HG03378 (cell line): ENCODE data around the gene TBL3.
A peak's percentile ranks its signal among the peaks of the same experiment; 100 is the strongest.

ENCODE experiments used
- ATAC-seq: cut with Tn5 transposase; IDR thresholded peaks from one replicate; pipeline ENCODE4 v1.9.1; 2021; ENCODE audit warnings: mild to moderate bottlenecking, moderate library complexity; ENCODE audit not compliant: unreplicated experiment

Gene TBL3

DNA sequence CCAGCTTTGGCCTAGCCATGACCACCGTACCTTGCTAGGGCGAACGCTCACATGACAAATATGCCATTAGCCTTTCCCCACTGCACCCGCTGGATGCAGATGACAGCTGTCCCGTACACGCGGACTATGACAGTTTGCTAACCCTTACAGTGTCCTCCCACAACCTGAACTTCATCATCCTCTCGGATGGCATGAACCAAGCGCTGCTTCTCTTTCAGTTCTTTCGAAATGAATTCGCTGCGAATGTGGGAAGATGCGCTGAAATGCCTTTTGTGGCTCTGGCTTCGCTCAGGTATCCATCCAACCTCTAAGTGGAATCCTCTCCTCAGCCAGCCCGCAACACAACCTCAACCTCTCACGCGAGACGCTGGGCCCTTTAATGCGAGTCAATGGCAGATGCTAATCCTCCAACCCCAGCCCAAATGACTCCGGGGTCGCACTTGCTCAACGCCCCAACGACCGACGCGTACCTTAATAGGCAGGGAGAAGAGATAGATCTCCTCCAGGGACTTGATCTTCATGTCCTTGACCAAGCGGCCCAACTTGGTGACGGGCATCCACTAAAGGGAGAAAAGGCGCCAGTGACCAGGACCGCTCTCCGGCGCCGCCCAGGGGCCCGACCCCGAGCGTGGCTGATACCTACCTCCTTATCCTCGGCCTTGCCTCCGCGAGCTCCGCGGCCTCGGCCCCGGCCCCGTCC lies 7.9 kb upstream of the TBL3 start:
- ATAC-seq = no peak

DNA sequence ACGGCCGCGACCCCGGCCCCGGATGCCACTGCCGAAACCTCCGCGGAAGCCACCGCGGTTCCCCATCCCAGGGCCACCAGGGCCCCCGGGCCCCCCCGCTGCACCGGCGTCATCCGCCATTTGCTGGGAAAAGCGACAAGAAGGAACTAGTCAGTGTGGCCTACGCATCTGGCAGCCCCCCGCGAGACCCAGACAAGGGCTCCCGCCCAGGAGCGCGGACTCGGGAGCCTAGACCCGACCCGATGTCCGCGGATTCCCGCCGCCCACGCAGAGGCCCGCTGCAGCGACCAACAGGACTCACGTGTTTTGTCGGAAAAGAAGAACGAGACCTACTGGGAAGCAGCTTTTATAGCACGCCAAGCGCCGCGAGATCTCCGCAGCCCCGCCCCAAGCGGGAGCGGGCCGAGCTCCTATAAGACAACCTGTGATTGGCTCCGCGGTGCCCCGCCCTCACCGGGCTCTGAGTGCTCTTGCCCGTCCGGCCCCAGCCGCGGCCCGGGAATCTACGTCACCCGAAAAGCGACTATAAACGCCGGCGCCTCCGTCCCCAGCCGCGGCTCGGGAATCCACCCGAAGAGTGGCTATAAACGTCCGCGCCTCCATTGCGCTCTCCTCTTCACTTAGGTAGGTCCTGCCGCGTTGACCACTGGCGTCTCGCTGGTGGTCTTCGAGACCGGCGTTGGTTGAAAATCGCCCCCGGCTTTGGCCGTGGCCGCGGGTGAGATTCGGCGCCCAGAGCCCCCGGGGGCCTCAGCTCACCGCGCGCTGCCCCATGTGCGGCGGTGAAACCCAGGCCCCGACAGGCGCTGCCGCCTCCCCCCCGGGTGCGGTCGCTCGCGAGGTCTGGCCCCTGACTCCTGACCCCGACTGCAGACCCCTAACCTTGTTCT lies 7.1 kb upstream of the TBL3 start, which contains the start of gene RPS2:
Gene RPS2 (minus strand): TSS at position 321 of the 890 bp plus-strand sequence. CDS start 201 bp downstream, at position 120.
- ATAC-seq = peak; percentile 67

DNA sequence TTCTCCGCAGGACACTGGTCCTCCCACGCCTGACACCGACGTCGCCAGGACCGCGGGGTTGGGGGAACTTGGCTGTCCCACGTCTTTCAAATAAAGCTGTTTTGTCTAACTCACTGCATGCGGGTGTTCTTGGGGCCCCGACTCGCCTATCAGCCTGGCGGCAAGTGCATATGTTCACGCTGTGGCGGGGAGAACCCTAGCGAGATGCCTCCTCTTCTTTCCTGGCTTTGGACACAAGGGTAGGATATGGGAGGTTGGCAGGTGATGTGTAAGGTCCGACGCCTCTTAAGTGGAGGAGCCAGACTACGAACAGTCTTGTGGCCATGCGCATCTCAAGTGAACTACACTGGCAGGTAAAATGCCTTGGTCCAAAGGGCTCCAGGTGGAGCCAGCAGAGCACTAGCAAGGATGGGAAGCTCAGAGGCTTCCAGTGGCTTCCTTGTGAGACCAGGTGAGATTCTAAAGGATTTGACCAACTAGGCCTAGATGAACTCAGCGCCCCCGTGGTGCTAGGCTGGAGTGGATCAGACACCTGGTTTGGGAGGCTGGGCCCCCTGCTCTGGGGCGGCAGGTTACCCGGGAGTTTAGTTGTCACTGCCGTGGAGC lies 6.4 kb upstream of the TBL3 start:
- no peak for ATAC-seq

DNA sequence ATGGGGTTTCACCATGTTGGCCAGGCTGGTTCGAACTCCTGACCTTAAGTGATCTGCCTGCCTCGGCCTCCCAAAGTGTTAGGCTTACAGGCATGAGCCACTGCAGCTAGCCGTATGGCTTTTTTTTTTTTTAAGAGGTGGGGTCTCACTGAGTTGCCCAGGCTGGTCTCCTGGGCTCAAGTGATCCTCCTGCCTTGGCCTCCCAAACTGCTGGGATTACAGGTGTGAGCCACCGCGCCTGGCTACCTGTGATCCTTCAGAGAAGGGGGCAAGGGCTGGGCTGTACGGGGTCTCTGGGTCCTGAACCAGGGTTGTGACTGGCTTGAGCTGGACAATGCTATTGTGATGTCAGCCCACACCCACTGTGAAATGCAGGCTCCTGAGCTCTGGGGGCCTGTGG lies 5.4 kb upstream of the TBL3 start, which contains the start of gene RNF151:
Gene RNF151 (plus strand): TSS at position 397 of the 400 bp plus-strand sequence. CDS start 26 bp downstream, outside the sequence.
- ATAC-seq = no peak

DNA sequence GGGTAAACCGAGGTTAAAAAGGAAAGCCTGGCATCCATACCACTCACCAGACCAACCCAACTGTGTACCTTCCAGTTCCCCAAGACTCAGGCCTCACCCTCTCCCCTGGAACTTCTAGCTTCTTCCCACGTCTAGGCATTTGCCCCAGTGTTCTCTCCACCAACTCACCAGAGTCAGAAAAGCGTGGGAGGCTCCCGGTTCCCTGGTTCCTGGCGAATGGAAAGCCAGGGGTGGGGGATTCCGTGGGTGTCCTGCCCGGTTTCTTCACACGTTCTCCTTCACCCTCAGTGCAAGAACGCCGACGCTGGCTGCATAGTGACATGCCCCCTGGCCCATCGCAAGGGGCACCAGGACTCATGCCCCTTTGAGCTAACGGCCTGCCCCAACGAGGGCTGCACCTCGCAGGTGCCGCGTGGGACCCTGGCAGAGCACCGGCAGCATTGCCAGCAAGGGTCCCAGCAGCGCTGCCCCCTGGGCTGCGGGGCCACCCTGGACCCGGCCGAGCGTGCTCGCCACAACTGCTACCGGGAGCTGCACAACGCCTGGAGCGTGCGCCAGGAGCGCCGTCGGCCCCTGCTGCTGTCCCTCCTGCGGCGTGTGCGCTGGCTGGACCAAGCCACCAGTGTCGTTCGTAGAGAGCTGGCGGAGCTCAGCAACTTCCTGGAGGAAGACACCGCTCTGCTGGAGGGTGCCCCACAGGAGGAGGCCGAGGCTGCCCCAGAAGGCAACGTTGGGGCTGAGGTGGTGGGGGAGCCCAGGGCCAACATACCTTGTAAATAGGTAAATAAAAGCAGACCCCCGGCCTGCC lies 3.5 kb upstream of the TBL3 start:
- no peak for ATAC-seq

DNA sequence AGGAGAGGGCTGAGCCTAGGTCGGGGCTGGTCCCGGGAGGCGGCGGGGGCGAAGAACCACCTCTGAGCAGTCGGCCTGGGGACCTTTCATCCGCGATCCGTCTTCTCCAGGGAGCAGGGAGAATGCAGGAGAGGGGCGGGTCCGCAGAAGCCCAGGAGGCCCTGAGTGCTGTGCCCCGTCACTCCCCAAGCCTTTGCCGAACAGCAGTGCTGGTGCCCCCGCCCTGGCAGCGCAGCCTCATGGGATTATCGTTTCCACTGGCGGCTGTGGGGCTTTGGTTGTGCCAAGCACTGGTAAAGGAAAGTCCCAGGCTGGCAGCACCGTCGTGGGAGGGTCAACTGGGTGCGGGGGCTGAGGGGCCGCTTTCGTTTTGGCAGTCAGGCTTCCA lies 631 bp downstream of the TBL3 start:
- ATAC-seq = no peak

DNA sequence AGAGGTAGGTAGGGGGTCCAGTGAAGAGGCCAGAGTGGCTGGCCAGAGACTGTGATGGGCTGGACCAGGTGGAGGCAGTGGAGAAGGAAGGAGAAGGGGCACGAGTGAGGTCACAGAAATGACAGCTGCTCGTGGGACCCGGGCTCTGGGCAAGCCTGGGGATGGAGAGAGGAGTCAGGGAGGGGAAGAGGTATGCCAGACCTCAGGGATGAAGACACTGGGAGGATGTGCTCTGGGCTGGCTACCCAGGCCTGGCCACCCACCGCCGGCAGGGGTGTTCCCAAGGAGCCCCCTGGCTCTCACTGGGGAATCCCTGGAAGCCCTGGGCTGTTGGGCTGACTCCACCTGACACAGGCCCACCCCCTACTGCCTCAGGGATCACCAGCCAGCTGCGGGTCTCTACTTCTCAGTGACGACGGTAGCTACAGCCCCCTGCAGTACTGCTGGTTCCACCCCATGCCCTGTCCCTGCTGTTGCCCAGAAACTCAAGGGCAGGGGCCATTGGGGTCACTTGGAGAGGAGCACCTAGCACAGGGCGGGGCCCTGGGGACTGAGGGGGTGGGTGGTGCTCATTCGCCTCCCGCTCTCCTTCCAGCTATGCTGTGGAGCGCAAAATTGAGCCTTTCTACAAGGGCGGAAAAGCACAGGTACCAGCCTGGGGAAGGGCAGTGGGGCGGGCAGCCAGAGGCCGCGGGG lies 1.8 kb downstream of the TBL3 start:
- no peak for ATAC-seq

DNA sequence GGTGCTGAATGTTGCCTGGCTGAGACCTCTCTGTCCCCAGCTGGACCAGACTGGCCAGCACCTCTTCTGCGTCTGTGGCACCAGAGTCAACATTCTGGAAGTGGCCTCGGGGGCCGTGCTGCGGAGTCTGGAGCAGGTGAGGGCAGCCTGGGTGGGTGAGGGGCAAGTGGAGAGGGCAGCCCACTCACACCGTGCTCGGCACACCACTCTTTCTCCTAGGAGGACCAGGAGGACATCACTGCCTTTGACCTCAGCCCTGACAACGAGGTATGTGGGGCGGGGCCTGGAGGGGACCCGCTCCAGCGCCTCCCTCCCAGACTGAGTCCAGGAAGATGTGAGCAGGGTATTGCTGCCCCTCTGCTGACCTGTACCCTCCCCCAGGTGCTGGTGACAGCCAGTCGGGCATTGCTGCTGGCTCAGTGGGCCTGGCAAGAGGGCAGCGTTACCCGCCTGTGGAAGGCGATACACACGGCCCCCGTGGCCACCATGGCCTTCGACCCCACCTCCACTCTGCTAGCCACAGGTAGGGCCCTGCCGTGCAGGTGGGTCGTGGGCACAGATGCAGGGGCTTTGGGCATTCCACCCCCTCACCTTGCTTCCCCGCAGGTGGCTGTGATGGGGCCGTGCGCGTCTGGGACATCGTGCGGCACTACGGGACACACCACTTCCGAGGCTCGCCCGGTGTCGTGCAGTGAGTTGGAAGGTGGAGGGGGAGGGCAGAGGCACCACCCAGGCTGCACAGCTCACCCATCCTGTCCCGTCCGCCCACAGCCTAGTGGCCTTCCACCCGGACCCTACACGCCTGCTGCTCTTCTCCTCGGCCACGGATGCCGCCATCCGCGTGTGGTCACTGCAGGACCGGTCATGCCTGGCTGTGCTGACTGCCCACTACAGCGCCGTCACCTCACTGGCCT lies 2.6 kb downstream of the TBL3 start:
- ATAC-seq = no peak

DNA sequence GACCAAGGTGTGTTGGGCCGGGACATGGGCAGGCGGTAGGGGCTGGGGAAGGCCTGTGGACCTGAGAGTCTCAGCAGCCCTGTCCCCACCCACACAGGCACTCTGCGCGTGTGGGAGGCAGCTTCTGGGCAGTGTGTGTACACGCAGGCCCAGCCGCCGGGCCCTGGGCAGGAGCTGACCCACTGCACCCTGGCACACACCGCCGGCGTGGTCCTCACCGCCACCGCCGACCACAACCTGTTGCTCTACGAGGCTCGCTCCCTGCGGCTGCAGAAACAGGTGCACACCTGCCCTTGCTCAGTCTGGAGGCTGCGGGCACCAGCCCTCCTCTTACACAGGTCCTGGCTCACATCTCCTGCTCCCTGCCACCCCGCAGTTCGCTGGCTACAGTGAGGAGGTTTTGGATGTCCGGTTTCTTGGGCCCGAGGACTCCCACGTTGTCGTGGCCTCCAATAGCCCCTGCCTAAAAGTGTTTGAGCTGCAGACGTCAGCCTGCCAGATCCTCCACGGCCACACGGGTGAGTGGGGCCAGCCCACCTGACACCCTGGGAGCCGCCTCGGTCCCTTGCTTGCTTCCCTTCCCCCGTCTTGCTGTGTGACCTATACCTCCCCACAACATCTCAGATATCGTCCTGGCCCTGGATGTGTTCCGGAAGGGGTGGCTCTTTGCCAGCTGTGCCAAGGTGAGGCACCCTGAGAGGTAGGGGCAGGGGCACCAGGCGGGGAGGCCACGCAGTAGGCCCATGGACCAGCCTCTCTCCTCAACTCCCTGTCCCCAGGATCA lies 3.8 kb downstream of the TBL3 start:
- ATAC-seq = no peak

DNA sequence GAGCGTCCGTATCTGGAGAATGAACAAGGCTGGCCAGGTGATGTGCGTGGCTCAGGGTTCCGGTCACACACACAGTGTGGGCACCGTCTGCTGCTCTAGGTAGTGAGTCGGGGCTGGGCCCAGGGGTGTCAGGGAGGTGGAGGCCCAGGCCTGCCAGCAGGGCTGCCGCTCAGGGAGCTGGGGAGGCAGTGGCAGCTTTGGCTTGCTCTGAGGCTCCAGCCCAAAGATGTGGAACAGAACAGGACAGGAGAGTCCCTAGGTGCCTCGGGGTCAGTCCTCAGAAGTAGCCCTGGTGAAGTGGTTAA lies 4.3 kb downstream of the TBL3 start:
- ATAC-seq = no peak

DNA sequence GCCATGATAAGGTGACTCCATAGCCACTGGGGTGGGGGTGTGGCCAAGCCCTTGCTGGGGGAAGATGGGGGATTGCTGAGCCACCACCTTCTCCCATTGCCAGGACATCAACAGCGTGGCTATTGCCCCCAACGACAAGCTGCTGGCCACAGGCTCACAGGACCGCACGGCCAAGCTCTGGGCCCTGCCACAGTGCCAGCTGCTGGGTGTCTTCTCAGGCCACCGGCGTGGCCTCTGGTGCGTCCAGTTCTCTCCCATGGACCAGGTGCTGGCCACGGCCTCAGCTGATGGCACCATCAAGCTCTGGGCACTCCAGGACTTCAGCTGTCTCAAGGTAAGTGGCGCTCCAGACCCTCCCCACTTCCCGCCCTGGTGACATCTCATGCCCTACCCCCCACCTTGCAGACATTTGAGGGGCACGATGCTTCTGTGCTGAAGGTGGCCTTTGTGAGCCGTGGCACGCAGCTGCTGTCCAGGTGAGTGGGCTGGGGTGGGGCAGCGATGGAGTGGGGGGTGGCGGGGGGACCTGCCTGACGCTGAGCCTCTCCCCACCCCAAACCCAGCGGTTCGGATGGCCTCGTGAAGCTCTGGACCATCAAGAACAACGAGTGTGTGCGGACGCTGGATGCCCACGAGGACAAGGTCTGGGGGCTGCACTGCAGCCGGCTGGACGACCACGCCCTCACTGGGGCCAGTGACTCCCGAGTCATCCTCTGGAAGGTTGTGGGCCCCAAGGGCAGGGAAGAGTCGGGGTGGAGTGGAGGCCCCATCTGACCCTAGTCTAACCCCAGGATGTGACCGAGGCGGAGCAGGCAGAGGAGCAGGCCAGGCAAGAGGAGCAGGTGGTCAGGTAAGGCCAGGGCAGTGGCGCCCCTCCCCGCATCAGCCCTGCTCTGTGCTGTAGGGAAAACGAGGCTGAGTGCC lies 5.4 kb downstream of the TBL3 start:
- ATAC-seq = no peak

DNA sequence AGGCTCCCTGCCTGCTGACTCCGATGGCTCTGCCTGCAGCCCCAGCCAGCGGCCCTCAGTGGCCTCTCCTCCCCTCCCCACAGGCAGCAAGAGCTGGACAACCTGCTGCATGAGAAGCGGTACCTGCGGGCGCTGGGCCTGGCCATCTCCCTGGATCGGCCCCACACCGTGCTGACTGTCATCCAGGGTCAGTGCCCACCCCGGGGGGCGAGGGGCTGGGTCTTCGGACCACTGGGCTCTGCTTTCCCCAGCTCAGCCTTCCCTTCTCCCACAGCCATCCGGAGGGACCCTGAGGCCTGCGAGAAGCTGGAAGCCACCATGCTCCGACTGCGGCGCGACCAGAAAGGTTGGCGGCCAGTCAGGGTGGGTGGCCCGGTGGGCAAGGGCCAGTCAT lies 6.0 kb downstream of the TBL3 start:
- no peak for ATAC-seq

DNA sequence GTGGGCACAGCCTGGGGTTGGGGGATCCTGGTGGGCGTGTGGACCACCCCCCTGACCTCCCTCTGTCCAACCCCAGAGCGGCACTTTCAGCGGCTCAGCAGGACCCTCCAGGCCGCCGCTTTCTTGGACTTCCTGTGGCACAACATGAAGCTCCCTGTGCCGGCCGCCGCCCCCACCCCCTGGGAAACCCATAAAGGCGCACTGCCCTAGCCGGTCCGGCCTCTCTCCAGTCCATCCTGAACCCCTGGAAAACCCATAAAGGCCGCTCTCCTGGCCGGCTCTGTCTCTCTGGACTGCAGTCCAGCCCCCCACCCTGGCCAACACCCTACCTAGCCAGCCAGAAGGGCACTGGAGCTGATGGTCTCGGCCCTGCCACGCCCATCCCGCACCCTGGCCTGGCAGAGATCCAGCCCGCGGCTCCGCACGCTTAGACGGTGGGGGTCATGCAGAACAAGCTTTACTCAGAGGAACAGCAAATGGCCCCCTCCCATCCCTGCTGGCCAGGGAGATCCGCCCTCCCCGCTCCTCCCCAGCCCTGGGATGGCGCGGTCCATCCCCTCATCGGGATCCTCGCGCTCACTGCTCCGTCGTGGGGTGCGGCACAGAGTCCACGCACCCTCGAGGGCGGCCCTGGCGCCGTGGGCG lies 6.7 kb downstream of the TBL3 start:
- ATAC-seq = no peak

DNA sequence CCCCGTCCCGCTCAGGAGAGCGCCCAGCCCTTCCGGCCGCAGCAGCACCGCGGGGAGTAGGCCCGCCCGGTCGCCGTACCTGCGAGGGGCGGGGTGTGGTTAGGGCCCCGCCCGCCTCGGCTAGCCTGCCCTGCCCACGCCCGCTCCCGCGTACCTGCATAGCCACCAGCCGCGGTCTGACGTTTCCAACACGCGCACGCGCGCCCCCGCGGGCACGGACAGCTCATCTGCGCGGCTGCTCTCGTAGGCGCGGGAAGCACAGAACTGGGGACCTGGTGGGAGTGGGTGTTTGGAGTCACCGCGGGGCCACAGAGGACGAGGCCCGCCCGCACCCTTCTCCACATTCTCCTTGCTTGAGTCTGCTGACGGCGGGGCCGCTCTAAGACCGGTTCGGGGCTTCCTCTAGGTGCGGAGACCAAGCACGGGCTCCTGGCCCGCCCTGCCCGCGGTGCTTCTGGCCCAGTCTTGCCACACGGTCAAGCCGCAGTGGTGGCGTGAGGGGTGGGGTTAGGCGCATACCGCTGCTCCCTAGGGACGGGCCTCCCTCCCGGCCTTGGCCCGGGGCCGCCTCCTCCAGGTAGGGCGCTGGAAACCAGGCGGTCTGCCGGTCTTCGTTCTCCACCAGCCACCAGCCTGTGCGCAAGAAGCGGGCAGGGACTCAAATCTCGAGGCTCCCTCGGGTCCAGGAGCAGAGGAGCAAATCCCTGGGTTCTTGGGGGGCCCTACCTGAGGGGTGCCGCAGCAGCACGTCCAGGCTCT lies 7.6 kb downstream of the TBL3 start:
- no peak for ATAC-seq

DNA sequence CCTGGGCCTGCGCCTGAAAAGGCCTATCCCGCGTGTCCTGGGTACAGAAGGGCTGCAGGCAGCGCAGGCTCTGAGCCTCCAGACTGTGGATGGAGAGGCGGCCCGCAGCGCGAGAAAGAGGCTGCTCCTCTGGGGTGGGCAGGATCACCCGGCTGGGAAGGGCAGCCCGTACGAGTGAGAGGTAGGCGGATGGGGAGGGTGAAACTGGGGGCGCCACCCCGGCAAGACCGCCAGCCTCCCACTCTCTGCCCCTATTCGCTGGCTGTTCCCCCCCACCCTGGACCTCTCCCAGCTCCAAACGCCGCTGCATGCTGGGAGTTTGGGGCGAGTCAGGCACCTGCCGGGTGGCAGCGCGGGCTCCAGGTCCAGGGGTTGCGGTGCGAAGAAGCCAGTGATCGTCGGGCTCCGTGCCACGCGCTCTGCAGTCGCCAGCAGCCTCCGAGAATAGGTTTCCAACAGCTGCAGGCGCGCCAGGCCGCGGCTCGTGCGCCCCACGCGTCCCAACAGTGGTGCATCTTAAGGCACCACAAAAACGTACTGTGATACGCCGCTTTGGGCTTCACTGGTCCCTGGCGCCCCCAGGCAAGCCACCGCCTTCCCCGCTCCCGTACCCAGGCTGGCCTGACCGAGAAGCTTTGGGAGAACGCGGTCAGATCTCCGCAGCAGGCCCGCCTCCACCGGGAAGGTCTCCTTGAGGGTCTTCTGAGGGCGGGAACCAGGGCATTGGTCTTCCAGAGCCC lies 8.3 kb downstream of the TBL3 start:
- no peak for ATAC-seq

DNA sequence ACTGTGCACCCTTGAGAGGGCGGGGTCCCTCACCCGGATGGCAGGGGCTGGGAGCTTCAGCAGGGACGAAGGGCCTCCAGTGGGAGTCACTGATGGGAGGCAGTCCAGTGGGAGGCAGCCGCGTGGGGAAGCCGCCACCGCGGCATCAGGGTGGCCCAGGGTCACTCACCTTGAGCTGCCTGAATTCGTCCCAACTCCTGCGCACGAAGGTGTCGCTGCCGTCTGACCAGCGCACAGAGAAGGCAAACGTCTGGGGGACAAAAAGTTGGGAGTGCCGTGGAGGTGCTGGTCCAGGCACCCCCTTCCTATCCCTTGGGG lies 8.9 kb downstream of the TBL3 start:
- ATAC-seq = no peak
